C4-2B (cell line): ENCODE results near the gene ACER3.

Experiments
- H3K27ac ChIP-seq: fragments of 450-650 bp; 2 replicates; pipeline ENCODE4 v1.5.1; 2017
- ZFX ChIP-seq: fragments of 450-650 bp; IDR thresholded peaks from 2 replicates; pipeline ENCODE4 v1.6.1; 2017
- TF ChIP-seq, protein P1 (sequence below): fragments of 450-650 bp; conservative IDR thresholded peaks from 2 replicates; pipeline ENCODE4 v1.5.1; 2017; ENCODE audit warnings: mild to moderate bottlenecking

Gene ACER3

DNA sequence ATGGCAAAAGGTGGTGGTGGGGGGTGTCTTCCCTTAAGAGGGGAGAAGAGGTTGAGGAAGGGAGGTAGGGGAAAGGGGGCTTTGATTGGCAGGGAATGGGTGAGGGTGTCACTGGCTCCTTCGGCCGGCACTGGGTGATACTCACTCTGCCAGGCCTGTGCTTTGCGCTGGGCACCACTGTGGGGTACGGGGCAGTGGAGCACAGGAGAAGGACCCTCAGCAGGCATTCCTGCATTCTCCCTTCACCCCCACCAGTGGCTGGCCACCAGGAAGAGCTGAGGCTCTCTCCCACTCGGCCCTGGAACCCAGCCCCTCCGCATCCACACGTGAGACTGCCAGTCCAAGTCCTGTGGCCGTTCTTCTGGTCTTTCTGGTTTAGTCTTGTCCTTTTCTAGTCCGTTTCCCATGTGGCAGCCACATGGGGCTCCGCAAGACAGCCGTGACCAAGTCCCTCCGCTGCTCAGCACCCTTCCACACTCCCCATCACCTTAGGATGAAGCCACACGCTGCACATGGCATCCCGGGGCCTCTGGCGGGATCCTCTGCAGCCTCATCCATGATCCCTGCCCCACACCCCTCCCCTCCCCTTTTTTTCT, 214.0 kb downstream of the ACER3 start:
- TF ChIP-seq, protein P1, sequence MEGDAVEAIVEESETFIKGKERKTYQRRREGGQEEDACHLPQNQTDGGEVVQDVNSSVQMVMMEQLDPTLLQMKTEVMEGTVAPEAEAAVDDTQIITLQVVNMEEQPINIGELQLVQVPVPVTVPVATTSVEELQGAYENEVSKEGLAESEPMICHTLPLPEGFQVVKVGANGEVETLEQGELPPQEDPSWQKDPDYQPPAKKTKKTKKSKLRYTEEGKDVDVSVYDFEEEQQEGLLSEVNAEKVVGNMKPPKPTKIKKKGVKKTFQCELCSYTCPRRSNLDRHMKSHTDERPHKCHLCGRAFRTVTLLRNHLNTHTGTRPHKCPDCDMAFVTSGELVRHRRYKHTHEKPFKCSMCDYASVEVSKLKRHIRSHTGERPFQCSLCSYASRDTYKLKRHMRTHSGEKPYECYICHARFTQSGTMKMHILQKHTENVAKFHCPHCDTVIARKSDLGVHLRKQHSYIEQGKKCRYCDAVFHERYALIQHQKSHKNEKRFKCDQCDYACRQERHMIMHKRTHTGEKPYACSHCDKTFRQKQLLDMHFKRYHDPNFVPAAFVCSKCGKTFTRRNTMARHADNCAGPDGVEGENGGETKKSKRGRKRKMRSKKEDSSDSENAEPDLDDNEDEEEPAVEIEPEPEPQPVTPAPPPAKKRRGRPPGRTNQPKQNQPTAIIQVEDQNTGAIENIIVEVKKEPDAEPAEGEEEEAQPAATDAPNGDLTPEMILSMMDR: no peak
- no peak for TF ChIP-seq ZFX
- H3K27ac ChIP-seq: no peak overlapping the region

DNA sequence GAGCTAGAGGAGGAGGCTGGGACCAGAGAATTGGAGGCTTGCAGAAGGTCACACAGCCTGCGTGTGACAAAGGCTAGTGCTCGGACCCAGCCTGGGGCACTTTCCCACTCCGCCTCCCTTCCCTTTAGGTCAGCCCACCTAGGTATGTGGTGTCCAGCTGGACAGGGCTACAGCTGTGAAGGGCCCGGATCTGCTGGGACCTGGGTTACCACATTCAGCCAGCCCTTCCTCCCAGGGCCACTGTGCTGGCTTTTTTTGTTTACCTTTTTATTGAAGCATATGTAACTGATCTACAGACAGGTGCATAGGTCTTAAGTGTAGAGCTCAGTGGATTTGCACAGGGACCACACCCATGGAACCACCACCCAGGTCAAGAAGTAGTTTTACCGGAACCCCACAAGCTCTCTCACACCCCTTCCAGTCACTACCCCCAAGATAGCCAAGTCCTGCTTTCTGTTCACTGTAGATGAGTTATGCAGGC, 214.7 kb downstream of the ACER3 start:
- H3K27ac ChIP-seq: no peak overlapping the region
- TF ChIP-seq ZFX: no peak
- TF ChIP-seq, protein P1: no peak
